Cardiac fibroblast (primary cell): Measurements from ENCODE around the gene RIPOR3.
"Not testable (repeated sequence)": the region's sequence is repeated elsewhere in the genome, so short reads cannot be mapped to it uniquely, and the experiment has no call there.

Experiments
- DNase-seq, 2 donors: peaks; one replicate each; pipeline versions ENCODE4 v3.0.0 to v3.0.0-alpha.2; 2010; ENCODE audit warnings: low read depth in 2 of 2
- H3K4me3 ChIP-seq, 2 donors: replicated peaks in 1 of 2; 1 replicate in 1 of 2; 2 replicates in 1 of 2; pipeline ENCODE4 v1.5.1; 2011; ENCODE audit warnings: low read depth in 2 of 2, low read length in 2 of 2, mild to moderate bottlenecking in 2 of 2, moderate library complexity in 1 of 2
- CTCF ChIP-seq: IDR thresholded peaks from one replicate; pipeline ENCODE4 v1.5.1; 2011; ENCODE audit warnings: low read depth, mild to moderate bottlenecking, low read length, inconsistent platforms

Gene RIPOR3

DNA sequence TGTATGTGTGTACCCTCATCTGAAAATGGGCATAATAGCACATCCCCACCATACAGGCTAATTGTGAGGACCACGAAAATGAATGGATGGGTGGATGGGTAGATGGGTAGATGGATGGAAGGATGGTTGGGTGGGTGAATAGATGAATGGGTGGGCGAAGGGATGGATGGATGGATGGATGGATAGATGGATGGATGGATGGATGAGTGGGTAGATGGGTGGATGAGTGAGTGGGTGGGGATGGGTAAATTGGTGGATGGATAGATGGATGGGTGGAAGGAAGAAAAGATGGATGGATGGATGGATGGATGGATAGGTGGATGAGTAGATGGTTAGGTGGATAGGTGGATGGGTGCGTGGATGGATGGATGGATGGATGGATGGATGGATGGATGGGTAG is 19.7 kb downstream of the RIPOR3 start:
- H3K4me3 ChIP-seq: no peak overlapping the region
- TF ChIP-seq CTCF: no peak
- DNase-seq: no peak

- not testable (repeated sequence) for DNase-seq, H3K4me3 ChIP-seq
Measured at GRCh38 chr20:50671010-50671409, 20.3 kb downstream of the RIPOR3 start.

GRCh38 chr20:50670126-50670862 is 21.0 kb downstream of the RIPOR3 start:
- no peak for TF ChIP-seq CTCF
- no peak overlapping the region for H3K4me3 ChIP-seq
- DNase-seq: no peak

DNA sequence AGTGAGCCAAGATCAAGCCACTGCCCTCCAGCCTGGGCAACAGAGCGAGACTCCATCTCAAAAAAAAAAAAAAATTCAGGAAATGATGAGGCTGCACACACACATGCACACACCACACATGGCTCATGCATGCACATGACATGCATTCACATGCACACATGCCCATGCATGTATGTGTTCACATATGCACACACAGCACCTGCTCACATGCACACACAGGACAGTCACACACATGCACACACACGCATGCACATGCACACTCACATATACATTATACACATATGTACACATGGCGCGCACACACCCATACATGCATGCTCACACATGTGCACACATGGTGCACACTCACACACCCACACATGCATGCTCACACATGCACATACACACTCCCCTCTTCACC is 22.5 kb downstream of the RIPOR3 start:
- H3K4me3 ChIP-seq: no peak overlapping the region
- DNase-seq: no peak
- TF ChIP-seq CTCF: no peak

- no peak overlapping the region for H3K4me3 ChIP-seq
- TF ChIP-seq CTCF: no peak
- no peak for DNase-seq
Measured at GRCh38 chr20:50668326-50668725, 23.0 kb downstream of the RIPOR3 start.

DNA sequence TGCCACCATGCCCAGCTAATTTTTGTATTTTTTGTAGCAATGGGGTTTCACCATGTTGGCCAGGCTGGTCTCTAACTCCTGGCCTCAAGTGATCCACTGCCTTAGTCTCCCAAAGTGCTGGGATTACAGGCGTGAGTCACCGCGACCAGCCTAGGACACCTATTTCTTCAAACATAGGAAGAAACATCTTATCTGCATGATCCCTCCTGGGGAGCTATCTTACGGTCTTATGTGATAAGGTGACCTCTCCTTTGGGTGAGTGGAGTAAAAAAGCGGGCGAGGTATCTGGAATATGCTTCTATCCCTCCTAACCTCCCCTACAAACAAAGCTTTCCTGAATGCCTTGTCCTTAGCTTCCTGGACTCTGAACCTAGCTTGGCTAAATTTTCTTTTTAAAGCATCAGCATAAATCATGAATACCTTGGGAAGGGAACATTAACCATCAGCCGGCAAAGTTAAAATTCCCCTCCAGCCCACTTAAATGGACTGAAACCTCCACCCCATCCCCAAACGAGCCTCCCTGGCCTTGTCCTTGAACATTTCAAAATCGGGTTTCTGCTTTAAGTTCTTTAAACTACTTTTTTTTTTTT is 24.5 kb downstream of the RIPOR3 start:
- TF ChIP-seq CTCF: no peak
- DNase-seq: no peak
- no peak overlapping the region for H3K4me3 ChIP-seq

DNA sequence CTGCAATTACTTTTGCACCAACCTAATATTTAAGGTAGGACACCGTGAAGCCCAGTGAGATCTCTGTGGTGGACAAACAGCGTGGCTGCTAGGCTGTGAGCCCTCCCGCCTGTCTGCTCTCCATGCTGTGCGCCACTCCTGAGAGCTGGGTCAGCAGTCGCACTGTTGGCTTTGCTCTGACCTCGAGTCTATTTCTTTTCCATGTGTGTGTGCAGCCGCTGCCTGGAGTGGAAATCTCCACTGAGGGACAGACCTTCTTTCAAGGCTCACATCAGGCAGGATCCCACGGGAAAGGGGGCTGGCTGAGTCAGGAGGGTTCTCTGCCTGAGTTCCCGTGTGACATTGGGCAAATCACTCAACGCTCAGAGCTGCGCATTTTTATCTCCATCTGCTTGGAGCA is 27.1 kb downstream of the RIPOR3 start:
- no peak for DNase-seq
- H3K4me3 ChIP-seq: no peak overlapping the region
- TF ChIP-seq CTCF: no peak
